Kidney glomerular epithelial cell (primary cell): ENCODE measurements around the gene PRIMPOL.

Experiments
- DNase-seq: peaks from one replicate; lab custom pipeline; 2025; lab: John Stamatoyannopoulos, UW

The PRIMPOL gene

DNA sequence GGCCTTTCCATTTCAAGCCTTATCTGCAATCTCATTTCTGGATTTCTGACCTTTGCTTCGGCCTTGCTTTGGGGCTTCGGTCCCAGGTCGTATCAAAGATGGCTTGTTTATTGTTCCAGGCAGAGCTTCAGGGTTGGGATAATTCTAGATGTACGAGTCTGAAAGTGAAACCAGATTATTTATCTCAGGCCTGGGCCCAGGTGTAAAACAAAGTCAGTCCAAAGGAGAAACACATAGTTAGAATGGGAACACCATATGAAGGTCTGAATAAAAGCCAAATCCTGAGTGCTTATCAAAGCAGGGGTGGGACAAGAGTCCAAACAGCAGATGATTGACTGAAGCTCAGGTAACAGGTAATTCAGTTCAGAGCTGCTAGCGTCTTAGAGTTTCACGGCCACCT, 17.1 kb downstream of the PRIMPOL start:
- no peak for DNase-seq

GRCh38 chr4:184668096-184668495, 18.6 kb downstream of the PRIMPOL start:
- no peak for DNase-seq

- DNase-seq = no peak
These were observed 19.1 kb downstream of the PRIMPOL start for GRCh38 chr4:184668511-184669114.

- no peak for DNase-seq
These were observed 19.7 kb downstream of the PRIMPOL start for GRCh38 chr4:184669251-184669650.

GRCh38 chr4:184671101-184671500, 21.6 kb downstream of the PRIMPOL start:
- no peak for DNase-seq

DNA sequence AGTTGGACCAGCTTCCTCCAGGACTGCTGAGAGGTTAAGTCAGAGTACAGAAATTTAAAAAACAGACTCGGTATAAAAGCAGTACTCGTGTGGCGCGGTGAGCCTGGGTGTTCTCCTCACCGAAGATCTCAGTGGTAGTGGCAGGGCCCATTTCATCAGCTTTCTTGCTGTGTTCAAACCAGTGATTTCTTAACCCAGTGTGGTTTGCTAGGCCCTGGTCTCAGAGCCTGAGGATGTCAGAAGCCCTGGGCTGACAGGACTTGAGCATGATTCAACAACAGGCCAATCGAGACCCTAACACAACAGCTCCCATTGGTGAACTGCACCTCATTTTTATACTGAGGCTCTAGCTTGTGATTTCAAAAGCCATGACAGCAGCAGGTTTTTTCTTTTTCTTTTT, 23.2 kb downstream of the PRIMPOL start:
- DNase-seq = no peak

DNA sequence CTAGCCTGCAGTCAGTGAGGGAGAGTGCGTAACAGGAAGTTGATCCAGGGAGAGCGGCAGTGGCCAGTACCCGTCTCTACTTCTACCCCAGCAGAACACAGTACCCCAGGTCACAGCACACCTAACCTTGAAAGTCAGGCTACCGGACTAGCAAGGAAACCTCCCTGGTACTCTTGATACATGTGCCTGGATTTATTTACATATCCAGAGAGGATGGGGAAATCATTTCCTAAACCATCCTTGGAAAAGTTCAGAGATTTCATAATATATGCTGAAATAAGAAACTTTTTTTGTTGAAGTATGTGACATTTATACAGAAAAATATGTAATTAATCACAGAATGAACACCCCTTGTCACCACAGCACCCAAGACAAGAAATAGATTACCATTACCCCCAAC, 24.5 kb downstream of the PRIMPOL start:
- DNase-seq = no peak

DNA sequence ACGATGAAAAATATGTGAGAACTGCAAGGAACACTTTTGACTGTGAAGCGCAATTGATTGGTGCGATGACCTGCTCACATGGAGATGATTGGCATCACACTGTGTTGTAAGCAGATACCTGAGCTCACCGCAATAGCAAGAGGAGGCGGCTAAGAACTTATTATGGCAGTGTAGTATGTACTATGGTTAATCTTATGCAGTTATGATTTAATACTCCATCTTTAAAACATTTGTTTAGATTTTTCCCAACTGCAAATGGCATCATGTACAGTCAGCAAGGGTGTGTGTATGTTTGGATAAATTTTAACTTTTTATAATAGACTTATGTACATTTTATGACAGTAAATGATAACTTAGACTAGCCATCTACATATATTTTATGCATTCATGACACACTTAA, 25.5 kb downstream of the PRIMPOL start:
- no peak for DNase-seq

- DNase-seq = no peak
These were observed 26.4 kb downstream of the PRIMPOL start for GRCh38 chr4:184675821-184676492.

GRCh38 chr4:184680698-184681097, 31.2 kb downstream of the PRIMPOL start:
- DNase-seq = no peak

- no peak for DNase-seq
These were observed 32.4 kb downstream of the PRIMPOL start for GRCh38 chr4:184681916-184682315.

- DNase-seq = no peak
These were observed 35.1 kb downstream of the PRIMPOL start for GRCh38 chr4:184684491-184685189.

DNA sequence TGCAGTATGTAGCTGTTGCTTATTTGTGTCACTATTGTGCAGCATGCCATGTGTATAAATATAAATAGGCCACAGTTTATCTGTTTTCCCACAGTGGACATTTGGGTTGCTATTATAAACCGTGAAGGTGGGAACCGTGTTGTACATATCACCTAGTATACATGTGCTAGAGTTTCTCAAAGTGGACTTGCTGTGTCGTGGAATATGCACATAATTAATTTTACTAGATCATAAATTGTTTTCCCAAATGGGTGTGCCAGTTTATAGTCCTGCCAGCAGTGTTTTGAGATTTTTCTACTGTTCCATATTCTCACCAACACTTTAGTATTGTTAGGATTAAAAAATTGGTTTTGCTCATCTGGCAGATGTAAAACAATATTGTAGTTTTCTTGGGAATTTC, 38.5 kb downstream of the PRIMPOL start:
- no peak for DNase-seq

DNA sequence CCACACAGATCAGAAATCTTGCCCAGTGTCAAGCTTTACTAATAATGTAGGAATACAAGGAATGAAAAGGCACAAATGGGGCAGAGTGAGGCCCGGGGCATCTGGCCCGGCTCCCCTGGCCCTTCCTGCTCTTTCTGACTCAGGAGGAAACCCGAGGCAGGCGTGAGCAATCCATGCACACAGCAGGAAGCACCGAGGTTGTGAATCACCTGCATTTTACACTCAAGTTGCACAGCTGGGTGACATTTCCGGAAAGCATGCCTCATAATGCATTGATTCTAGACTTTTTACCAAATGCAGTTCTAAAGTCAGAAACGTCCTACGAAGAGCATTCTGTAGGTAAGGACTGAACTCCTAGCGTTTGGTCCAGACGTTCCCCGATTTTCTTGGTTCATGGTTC, 38.9 kb downstream of the PRIMPOL start:
- peak; percentile 32 for DNase-seq

- no peak for DNase-seq
These were observed 40.1 kb downstream of the PRIMPOL start for GRCh38 chr4:184689681-184690080.

GRCh38 chr4:184693056-184693455, 43.5 kb downstream of the PRIMPOL start:
- no peak for DNase-seq

DNA sequence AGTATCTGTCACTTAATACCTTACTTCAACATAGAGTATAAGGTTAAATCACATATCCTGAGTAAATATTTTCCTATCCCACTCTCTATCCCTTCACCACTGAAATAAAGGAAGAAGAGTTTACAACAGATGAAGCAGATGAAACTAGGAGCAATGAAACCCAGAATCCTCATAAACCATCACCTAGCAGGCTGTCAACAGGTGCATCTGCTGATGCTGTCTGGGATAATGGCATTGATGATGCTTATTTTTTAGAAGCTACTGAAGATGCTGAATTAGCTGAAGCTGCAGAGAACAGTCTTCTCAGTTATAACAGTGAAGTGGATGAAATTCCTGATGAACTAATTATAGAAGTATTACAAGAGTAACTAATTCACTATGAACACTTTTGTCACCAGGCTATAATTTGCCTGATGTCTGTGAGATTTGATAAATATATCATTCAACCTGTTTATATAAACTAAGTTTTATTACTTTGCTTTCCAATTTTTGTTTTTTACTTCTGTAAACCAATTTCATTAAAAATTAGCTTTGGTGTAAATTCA, 44.9 kb downstream of the PRIMPOL start:
- DNase-seq = no peak

DNA sequence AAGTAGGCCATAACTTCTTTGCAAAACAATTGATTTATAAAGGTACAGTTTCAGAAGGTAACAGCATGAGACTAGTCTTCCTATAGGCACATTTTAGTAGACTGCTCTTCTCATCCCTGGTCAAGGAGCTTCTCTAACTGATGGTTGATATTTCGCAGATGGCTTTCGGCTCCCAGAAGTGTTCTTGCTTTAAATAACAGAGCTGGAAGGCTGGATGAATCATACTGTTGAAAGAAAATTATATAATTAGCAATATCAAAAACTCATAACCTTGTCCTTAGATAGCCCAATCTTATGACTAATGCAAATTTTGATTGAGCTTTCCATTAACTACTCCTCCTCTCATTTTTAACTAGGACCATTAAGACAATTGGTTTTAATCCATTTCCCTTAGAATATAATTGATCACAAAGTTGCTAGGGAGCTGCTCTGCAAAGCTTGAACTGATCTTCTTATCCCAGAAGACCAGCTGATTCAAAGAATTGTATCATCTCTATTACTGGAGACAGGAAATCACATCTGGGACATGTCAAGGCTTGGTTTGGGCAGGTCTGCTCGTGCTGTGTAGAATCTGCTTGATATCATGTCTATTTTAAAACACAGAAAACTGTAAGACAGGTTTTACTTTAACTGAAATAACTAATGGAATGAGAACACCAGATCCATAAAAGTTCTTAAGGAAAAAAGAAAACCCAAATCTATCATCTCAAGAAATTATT, 45.8 kb downstream of the PRIMPOL start:
- DNase-seq = no peak

DNA sequence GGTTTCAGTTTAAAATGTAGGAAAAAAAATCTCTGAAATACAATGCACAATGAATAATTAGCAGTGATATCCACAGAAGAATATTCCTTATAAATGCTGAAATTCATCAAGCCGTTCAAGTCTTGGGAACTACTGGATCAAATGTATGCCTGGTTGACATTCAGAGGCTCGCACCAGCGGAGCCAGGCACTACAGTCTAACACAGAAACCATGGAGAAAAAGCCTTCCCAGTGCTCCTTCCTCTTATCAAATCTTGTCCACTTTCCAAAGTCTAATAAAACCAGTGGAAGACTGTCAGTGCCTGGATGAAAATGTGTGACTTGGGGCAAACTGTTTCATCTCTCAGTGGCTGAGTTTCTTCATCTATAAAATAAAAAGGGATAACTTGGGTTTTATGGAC, 48.4 kb downstream of the PRIMPOL start:
- no peak for DNase-seq

- no peak for DNase-seq
These were observed 50.4 kb downstream of the PRIMPOL start for GRCh38 chr4:184699941-184700340.

DNA sequence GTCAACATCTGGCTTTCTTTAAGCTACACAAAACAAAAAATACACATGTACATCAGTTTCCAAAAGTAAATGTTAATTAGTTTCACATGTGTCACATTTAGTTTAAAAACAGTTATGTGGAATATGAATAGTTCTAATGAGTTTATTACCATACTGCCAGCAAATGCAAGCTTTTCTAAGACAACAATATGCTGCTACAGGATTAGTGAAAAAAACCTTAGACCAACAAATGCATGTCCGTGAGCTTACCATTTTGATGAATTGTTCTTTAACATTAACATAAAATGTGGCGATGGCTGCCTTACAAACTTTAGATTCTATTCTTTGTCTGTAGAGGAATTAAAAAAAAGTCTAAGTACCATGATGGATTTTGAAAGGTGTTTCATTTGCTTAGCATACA, 52.6 kb downstream of the PRIMPOL start:
- no peak for DNase-seq

DNA sequence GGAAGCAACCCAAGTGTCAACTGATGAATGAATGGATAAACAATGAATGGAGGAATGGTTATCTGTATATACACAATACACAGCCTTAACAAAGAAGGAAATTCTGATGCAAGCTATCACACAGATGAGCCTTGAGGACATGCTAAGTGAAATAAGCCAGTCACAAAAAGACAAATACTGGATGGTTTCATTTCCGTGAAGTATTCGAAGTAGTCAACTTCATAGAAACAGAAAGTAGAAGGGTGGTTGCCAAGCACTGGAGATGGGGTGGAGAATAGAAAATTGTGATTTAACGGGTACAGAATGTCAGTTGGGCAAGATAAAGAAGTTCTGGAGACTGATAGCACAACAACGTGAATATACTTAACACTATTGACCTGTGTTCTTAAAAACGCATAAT, 56.2 kb downstream of the PRIMPOL start:
- DNase-seq = no peak

GRCh38 chr4:184706453-184706852, 56.9 kb downstream of the PRIMPOL start:
- no peak for DNase-seq
